ENCODE measurements around the gene NDUFAB1.

The NDUFAB1 gene

DNA sequence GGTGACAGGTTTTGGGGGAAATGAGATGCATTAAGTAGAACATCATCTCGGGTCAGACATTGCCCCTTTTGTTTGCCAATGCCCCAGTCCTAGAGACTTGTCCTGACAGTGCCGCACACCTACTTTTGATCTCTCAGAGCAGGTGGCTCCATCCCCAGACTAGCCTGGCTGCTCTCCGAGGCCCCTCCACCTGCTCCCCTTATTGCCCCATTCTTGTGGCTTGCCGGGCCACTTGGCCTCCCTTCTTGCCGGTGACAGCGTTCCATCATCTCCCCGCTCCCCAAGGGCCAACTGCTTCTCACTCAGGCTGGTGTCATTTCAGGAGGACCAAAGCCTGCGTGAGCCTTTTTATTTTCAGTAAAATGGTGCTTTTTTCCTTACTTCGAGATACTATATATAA lies 23.7 kb downstream of the NDUFAB1 start:
- H3K4me3 ChIP-seq (ENCODE audit: low read length) = no peak overlapping the region
- TF ChIP-seq, protein P1, sequence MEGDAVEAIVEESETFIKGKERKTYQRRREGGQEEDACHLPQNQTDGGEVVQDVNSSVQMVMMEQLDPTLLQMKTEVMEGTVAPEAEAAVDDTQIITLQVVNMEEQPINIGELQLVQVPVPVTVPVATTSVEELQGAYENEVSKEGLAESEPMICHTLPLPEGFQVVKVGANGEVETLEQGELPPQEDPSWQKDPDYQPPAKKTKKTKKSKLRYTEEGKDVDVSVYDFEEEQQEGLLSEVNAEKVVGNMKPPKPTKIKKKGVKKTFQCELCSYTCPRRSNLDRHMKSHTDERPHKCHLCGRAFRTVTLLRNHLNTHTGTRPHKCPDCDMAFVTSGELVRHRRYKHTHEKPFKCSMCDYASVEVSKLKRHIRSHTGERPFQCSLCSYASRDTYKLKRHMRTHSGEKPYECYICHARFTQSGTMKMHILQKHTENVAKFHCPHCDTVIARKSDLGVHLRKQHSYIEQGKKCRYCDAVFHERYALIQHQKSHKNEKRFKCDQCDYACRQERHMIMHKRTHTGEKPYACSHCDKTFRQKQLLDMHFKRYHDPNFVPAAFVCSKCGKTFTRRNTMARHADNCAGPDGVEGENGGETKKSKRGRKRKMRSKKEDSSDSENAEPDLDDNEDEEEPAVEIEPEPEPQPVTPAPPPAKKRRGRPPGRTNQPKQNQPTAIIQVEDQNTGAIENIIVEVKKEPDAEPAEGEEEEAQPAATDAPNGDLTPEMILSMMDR (conservative IDR thresholded peaks at IDR 0.05; ENCODE audit: low read depth, low read length) = no peak
- DNase-seq (ENCODE audit: low read depth) = no peak

DNA sequence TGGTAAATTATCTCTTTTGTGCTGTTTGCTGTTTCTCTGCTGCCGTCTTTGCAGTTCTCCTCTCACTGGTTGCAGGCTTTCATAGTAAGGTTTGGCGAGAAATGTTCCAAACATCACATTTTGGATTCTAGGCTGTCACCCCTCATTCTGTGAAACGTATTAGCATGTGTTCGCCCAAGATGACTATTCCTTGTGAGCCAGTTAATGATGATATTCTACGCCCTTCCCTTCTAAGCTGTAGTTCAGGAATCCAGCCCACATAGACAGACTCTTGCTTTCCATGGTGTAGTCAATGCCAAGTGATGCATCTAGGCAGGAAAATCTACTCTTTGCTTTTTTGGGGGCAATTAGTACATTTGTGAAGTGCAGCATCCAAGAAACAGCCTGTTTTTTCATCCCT lies 24.2 kb downstream of the NDUFAB1 start:
- H3K4me3 ChIP-seq (ENCODE audit: low read length) = no peak overlapping the region
- no peak for DNase-seq (ENCODE audit: low read depth)
- TF ChIP-seq, protein P1 (conservative IDR thresholded peaks at IDR 0.05; ENCODE audit: low read depth, low read length) = no peak

- TF ChIP-seq, protein P1 (conservative IDR thresholded peaks at IDR 0.05; ENCODE audit: low read depth, low read length) = no peak
- H3K4me3 ChIP-seq (ENCODE audit: low read length) = no peak overlapping the region
- DNase-seq (ENCODE audit: low read depth) = no peak
These were observed 25.0 kb downstream of the NDUFAB1 start for GRCh38 chr16:23570992-23571632.

DNA sequence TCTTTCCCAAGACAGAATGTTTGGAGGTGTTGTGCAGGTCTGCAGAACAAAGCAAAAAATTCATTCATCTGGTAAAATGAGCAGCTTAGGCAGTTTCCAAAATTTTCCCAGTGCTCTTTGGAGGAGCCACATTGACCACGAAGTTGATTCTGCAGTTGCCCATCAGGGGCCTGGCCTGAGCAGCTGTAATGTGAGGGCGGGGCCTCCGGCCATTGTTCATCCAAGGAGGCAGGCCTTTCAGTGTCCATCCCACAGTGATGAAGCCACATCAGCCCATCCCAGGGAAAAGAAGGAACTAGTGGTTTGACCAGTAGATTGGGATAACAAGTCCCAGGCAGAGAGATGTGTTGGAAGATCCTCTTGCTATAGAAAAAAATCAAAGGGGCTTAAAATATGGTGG lies 28.5 kb downstream of the NDUFAB1 start:
- no peak for DNase-seq (ENCODE audit: low read depth)
- no peak overlapping the region for H3K4me3 ChIP-seq (ENCODE audit: low read length)
- TF ChIP-seq, protein P1 (conservative IDR thresholded peaks at IDR 0.05; ENCODE audit: low read depth, low read length) = no peak

DNA sequence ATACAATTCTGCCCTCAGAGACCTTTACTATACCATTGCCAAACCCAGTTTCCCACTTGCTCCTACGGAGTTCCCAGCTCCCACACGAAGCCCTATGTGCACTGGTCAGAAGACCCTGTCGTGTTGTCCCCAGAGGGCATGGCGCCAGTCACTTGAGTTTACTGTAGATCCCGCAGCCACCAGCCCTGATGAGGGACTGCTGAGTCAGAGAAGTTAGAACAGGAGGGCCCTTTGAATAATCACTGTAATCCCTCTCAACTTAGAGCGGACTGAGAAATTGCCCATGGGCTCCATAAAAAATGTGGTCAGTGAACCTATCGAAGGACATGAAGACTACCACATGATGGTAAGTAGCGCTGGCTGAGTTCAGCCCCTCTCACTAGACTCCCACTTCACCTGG lies 29.4 kb downstream of the NDUFAB1 start:
- no peak for DNase-seq (ENCODE audit: low read depth)
- no peak overlapping the region for H3K4me3 ChIP-seq (ENCODE audit: low read length)
- TF ChIP-seq, protein P1 (conservative IDR thresholded peaks at IDR 0.05; ENCODE audit: low read depth, low read length) = no peak

DNA sequence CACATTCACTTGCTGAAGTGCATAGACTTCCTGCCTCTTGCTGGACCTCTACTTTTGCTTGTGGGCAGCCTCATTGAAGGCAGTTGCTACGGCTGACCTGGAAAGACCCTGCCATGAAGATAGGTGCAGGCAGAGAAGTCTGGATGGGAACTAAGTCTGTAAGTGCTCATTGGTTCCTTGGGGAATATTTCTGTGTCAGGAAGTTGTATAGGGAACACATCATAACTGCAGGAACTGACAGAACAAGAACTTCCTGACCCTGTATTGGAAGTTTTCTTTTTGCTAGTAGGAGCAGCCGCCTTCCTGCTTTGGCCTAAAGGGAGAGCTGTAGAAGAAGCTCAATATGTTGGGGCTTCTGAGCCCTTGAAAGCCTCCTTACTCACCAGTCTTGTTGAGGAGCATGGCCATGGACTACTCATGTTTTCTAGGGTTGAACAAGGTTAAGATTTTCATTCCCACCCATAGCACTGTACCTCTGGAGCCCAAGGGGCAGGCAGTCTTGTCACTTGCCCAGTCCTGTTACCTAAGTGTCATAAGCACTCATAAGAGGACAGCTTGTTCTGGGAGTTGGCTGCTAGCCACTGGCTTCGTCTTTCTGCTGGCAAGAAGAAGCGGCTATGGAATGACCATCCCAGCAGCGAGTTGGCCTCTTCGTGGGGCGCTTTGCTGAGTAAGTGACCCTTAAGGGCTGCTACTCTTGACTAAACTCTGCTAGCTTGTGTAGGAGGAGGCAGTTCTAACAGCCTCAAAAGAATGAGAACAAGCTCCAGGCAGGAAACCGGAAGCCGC lies 31.3 kb downstream of the NDUFAB1 start:
- no peak overlapping the region for H3K4me3 ChIP-seq (ENCODE audit: low read length)
- no peak for DNase-seq (ENCODE audit: low read depth)
- TF ChIP-seq, protein P1 (conservative IDR thresholded peaks at IDR 0.05; ENCODE audit: low read depth, low read length) = no peak

DNA sequence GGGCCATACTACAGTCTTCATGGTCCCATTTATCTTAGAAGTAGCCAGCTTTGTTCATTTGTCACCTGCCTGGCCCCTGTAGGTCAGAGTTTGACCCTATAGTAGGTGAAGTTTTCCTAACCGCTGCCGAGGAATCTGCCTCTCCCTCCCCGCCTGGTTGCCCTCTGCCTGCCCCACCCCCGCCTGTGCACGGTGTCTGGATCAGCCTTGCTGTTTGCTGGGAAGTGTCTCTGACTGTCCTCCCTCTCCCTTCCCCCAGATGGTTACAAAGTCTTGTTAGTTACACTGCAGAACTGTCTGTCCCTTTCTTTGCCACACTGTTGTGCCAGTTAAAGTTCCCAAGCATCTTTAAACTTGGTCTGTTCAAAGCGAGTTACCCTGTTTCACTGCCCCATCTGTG lies 32.9 kb downstream of the NDUFAB1 start:
- TF ChIP-seq, protein P1 (conservative IDR thresholded peaks at IDR 0.05; ENCODE audit: low read depth, low read length) = no peak
- no peak for DNase-seq (ENCODE audit: low read depth)
- no peak overlapping the region for H3K4me3 ChIP-seq (ENCODE audit: low read length)
